Endothelial cell of umbilical vein (primary cell): ENCODE results near the gene PIK3AP1. TPM values are rescaled to one million over a fixed set of nuclear protein-coding genes. Genes with fewer than 3 reads are reported as not detected.

Source experiments
- BruUV-seq: library from RNA; stranded (reverse); fragments of 400-500 nt; replicated peaks from 2 replicates; lab custom pipeline; 2021; lab: Mats Ljungman, UMichigan
- CTCF ChIA-PET: fragments of 300-600, 350-600 bp; sonication (Branson Sonifier 250); formaldehyde crosslinking; loops from one replicate; lab custom pipeline; 2021; ENCODE audit warnings: antibody characterized with exemption, inconsistent platforms; lab: Charles Lee
- POLR2A ChIA-PET: fragments of 300-600, 350-600 bp; sonication (Branson Sonifier 250); formaldehyde crosslinking; loops from one replicate; lab custom pipeline; 2021; ENCODE audit warnings: antibody characterized with exemption, inconsistent platforms; lab: Charles Lee
- DNase-seq: peaks from one replicate; pipeline ENCODE4 v3.0.0-alpha.2; 2011; ENCODE audit warnings: low read depth, low spot score
- FAIRE-seq: peaks from 2 replicates; lab custom pipeline; 2011; peaks lifted over from hg19 to GRCh38; lab: Jason Lieb, UNC
- H2AFZ ChIP-seq: 2 replicates; pipeline ENCODE4 v1.6.0; 2012; ENCODE audit warnings: low read depth, low read length, control low read depth, inconsistent platforms
- H3K27ac ChIP-seq: 2 replicates; pipeline ENCODE4 v1.5.1; 2011; ENCODE audit warnings: low read depth, mild to moderate bottlenecking, control low read depth, low read length, moderate library complexity; ENCODE audit not compliant: insufficient read depth
- H3K27me3 ChIP-seq, 2 experiments: 2 replicates each; pipeline versions ENCODE4 v1.6.0 to v1.6.1; 2011; ENCODE audit warnings: low read length in 2 of 2, mixed read lengths in 1 of 2; ENCODE audit not compliant: control insufficient read depth in 2 of 2, insufficient read depth in 2 of 2
- H3K36me3 ChIP-seq, 2 experiments: 2 replicates in 1 of 2; 3 replicates in 1 of 2; pipeline ENCODE4 v1.5.1; 2011; ENCODE audit warnings: low read length in 2 of 2, mild to moderate bottlenecking in 1 of 2, moderate library complexity in 1 of 2; ENCODE audit not compliant: control insufficient read depth in 2 of 2, insufficient read depth in 2 of 2; ENCODE audit errors: extremely low read depth in 1 of 2
- H3K4me1 ChIP-seq: 3 replicates; pipeline ENCODE4 v1.5.1; 2011; ENCODE audit warnings: mild to moderate bottlenecking, low read length; ENCODE audit not compliant: control insufficient read depth, insufficient read depth; ENCODE audit errors: extremely low read depth
- H3K4me2 ChIP-seq: 2 replicates; pipeline ENCODE4 v1.6.1; 2011; ENCODE audit warnings: low read length, control low read depth, mixed read lengths; ENCODE audit not compliant: insufficient read depth
- H3K4me3 ChIP-seq, 3 experiments: fragments of 200-600 bp in 1 of 3; sonication (generic), shearing (Covaris generic) in 1 of 3; replicated peaks in 1 of 3; 2 replicates each; pipeline ENCODE4 v1.5.1; 2011 to 2016; ENCODE audit warnings: control low read depth in 3 of 3, low read length in 3 of 3, mild to moderate bottlenecking in 2 of 3, inconsistent platforms in 1 of 3, low read depth in 1 of 3, moderate library complexity in 1 of 3; ENCODE audit not compliant: insufficient read depth in 1 of 3
- H3K79me2 ChIP-seq: 2 replicates; pipeline ENCODE4 v1.6.0; 2012; ENCODE audit warnings: low read length, inconsistent platforms; ENCODE audit not compliant: control insufficient read depth, insufficient read depth
- H3K9ac ChIP-seq: replicated peaks from 2 replicates; pipeline ENCODE3; 2011; ENCODE audit warnings: low read length, control low read depth; ENCODE audit not compliant: insufficient read depth; ENCODE audit errors: extremely low read depth
- H3K9me1 ChIP-seq: replicated peaks from 3 replicates; pipeline ENCODE4 v1.6.0; 2011; ENCODE audit warnings: mild to moderate bottlenecking, low read length; ENCODE audit not compliant: control insufficient read depth, insufficient read depth; ENCODE audit errors: extremely low read depth
- H3K9me3 ChIP-seq: replicated peaks from 2 replicates; pipeline ENCODE4 v1.5.1; 2012; ENCODE audit warnings: low read length, inconsistent platforms; ENCODE audit not compliant: control insufficient read depth, insufficient read depth
- H4K20me1 ChIP-seq: replicated peaks from 2 replicates; pipeline ENCODE3; 2011; ENCODE audit warnings: mild to moderate bottlenecking, low read length; ENCODE audit not compliant: control insufficient read depth, insufficient read depth; ENCODE audit errors: extremely low read depth
- CTCF ChIP-seq, 2 donors: IDR thresholded peaks; 1 replicate in 1 of 2; 2 replicates in 1 of 2; pipeline ENCODE4 v1.5.1; 2011; ENCODE audit warnings: low read length in 2 of 2, mild to moderate bottlenecking in 2 of 2, moderate library complexity in 2 of 2, control low read depth in 1 of 2, inconsistent platforms in 1 of 2, low read depth in 1 of 2; ENCODE audit not compliant: insufficient read depth in 1 of 2; ENCODE audit errors: extremely low read depth in 1 of 2
- EZH2 ChIP-seq: IDR thresholded peaks from 2 replicates; pipeline ENCODE4 v1.6.1; 2012; ENCODE audit warnings: borderline replicate concordance, low read depth, mild to moderate bottlenecking, moderate library complexity, low read length, inconsistent platforms; ENCODE audit not compliant: severe bottlenecking
- FOS ChIP-seq: IDR thresholded peaks from 2 replicates; pipeline ENCODE4 v1.6.1; 2011; ENCODE audit warnings: mild to moderate bottlenecking, low read length, moderate library complexity, borderline replicate concordance; ENCODE audit not compliant: insufficient read depth
- GATA2 ChIP-seq: IDR thresholded peaks from 2 replicates; pipeline ENCODE4 v1.7.0; 2011; ENCODE audit warnings: low read depth, mild to moderate bottlenecking, moderate library complexity, mixed read lengths, low read length; ENCODE audit not compliant: insufficient read length, insufficient read depth
- JUN ChIP-seq: IDR thresholded peaks from 2 replicates; pipeline ENCODE4 v1.6.1; 2011; ENCODE audit warnings: borderline replicate concordance, low read depth; ENCODE audit not compliant: insufficient read length, insufficient read depth
- MAX ChIP-seq: IDR thresholded peaks from 2 replicates; pipeline ENCODE4 v1.6.1; 2011; ENCODE audit not compliant: insufficient read depth, insufficient read length
- MYC ChIP-seq: IDR thresholded peaks from one replicate; pipeline ENCODE4 v1.6.1; 2011; ENCODE audit warnings: mild to moderate bottlenecking, low read depth, low read length
- POLR2A ChIP-seq: IDR thresholded peaks from 2 replicates; pipeline ENCODE4 v1.6.1; 2012; ENCODE audit warnings: low read depth, mild to moderate bottlenecking, control low read depth, low read length
- POLR2AphosphoS5 ChIP-seq: IDR thresholded peaks from 2 replicates; pipeline ENCODE4 v1.6.1; 2012; ENCODE audit warnings: low read depth, mild to moderate bottlenecking, control low read depth, low read length, moderate library complexity; ENCODE audit not compliant: insufficient read depth
- dilution Hi-C: fragments of 300-500 bp; cut with MboI; formaldehyde crosslinking; loops from one replicate; pipeline ENCODE4 v1.15.0; 2019; ENCODE audit warnings: low sequenced_read_pairs; ENCODE audit not compliant: extremely low pct_ligation_motif_present
- intact Hi-C: fragments of 100-400 bp; cut with micrococcal nuclease; formaldehyde crosslinking; loops from one replicate; pipeline ENCODE4 v1.10.0; 2022
- polyA plus RNA-seq, 4 experiments: library from polyadenylated mRNA; depleted of rRNA in 3 of 4; stranded (reverse) in 3 of 4; unstranded in 1 of 4; fragments of >200 nt; gene quantifications; 2 replicates each; pipeline versions ENCODE4 v1.2.1 to v1.2.3, GENCODE V29; 2011 to 2012; ENCODE audit warnings: missing spikeins in 1 of 4
- total RNA-seq: library from RNA; stranded (reverse); gene quantifications from 2 replicates; pipeline ENCODE4 v1.2.3, GENCODE V29; 2021

Gene PIK3AP1
- total and polyA plus RNA-seq, 2 donors (not counting 3 experiments of a cell fraction or from before 2014, with no cell fraction given), result 0.04 TPM; not detected in 1

GRCh38 chr10:96704563-96704962 lies 15.8 kb downstream of the PIK3AP1 start:
- intact Hi-C loops, result no loop called here
- Histone ChIP-seq H3K4me1 (no peaks in the 10 kb centered on the region), H3K9me3 (no peaks in the 10 kb centered on the region), H4K20me1 (no peaks in the 10 kb centered on the region), H3K4me3 (no peak overlapping the region), H3K79me2 (no peaks in the 10 kb centered on the region), H3K9me1 (no peaks in the 10 kb centered on the region), H3K27me3 (peaks cover 0 to 1% of the 10 kb centered on the region in 2 experiments), H2AFZ (no peak overlapping the region), H3K9ac (no peak overlapping the region), H3K27ac (no peak overlapping the region), H3K4me2 (no peak overlapping the region), H3K36me3 (no peaks in the 10 kb centered on the region)
- TF ChIP-seq JUN, result no peak
- TF ChIP-seq CTCF (IDR thresholded peaks at IDR 0.05; ENCODE audit: extremely low read depth in 1 of 2, insufficient read depth in 1 of 2, low read depth in 1 of 2, low read length in 2 of 2), result no peak
- no peak for TF ChIP-seq POLR2AphosphoS5
- TF ChIP-seq FOS, result no peak
- no peak for TF ChIP-seq GATA2
- no peak for TF ChIP-seq MAX
- TF ChIP-seq MYC, result no peak
- TF ChIP-seq EZH2, result no peak
- no peak for TF ChIP-seq POLR2A
- DNase-seq (no peak), FAIRE-seq (no peak)
- dilution Hi-C loops, result no loop called here
- ChIA-PET POLR2A (no interaction called here), CTCF (no interaction called here)
- no TSS peak for BruUV-seq
